GM06990 (cell line): ENCODE results near the gene NCEH1.

Experiments used
- DNase-seq: peaks from one replicate; pipeline ENCODE4 v3.0.0-alpha.2; 2011; ENCODE audit not compliant: insufficient read length; ENCODE audit errors: extremely low read depth
- H3K27me3 ChIP-seq: replicated peaks from 2 replicates; pipeline ENCODE4 v1.6.0; 2011; ENCODE audit warnings: low read length; ENCODE audit not compliant: control insufficient read depth, insufficient read depth
- H3K36me3 ChIP-seq: 2 replicates; pipeline ENCODE4 v1.5.1; 2011; ENCODE audit warnings: low read length; ENCODE audit not compliant: control insufficient read depth, insufficient read depth
- H3K4me3 ChIP-seq: replicated peaks from 2 replicates; pipeline ENCODE4 v1.5.1; 2011; ENCODE audit warnings: low read depth, mild to moderate bottlenecking, control low read depth, low read length
- TF ChIP-seq, protein P1 (sequence below): IDR thresholded peaks from 2 replicates; pipeline ENCODE4 v1.5.1; 2011; ENCODE audit warnings: low read length, control low read depth, mild to moderate bottlenecking, inconsistent platforms; ENCODE audit not compliant: insufficient read depth, poor library complexity, severe bottlenecking

NCEH1 gene

DNA sequence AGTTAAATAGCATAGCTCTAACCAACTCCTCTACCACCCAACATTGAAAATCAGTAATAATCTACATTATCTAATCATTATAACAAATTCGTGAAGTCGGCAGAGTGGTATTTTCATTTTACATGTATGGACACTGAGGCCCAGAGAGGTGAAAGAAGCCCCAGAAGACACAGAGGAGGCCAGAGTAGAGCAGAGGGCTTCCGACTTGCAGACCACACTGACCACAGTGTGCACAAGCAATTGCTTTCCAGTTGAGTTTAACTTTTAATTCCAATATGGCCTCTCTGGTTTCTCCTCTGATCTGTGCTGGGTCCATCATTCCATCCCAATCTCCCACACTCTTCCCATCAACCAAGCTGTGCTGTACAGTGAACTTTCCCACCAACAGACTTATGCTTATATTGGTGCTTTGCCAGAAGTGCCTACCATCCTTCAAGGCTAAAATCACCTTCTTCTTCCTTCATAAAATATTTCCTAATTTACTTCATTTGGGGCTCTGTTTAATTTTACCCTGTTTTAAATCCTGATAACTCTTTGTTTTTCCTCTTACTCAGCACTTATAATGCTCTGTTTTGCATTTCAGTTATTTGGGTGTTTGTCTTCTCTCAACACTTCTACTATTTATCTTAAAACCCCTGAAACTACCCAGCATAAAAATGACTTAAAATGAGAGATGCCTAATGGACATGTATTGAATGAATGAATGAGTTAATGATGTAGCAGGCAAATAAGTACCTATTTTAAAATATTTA, 105.8 kb downstream of the NCEH1 start:
- TF ChIP-seq, protein P1, sequence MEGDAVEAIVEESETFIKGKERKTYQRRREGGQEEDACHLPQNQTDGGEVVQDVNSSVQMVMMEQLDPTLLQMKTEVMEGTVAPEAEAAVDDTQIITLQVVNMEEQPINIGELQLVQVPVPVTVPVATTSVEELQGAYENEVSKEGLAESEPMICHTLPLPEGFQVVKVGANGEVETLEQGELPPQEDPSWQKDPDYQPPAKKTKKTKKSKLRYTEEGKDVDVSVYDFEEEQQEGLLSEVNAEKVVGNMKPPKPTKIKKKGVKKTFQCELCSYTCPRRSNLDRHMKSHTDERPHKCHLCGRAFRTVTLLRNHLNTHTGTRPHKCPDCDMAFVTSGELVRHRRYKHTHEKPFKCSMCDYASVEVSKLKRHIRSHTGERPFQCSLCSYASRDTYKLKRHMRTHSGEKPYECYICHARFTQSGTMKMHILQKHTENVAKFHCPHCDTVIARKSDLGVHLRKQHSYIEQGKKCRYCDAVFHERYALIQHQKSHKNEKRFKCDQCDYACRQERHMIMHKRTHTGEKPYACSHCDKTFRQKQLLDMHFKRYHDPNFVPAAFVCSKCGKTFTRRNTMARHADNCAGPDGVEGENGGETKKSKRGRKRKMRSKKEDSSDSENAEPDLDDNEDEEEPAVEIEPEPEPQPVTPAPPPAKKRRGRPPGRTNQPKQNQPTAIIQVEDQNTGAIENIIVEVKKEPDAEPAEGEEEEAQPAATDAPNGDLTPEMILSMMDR = no peak
- DNase-seq = no peak
- Histone ChIP-seq H3K36me3 (no peaks in the 10 kb centered on the region), H3K27me3 (no peaks in the 10 kb centered on the region), H3K4me3 (no peak overlapping the region)

DNA sequence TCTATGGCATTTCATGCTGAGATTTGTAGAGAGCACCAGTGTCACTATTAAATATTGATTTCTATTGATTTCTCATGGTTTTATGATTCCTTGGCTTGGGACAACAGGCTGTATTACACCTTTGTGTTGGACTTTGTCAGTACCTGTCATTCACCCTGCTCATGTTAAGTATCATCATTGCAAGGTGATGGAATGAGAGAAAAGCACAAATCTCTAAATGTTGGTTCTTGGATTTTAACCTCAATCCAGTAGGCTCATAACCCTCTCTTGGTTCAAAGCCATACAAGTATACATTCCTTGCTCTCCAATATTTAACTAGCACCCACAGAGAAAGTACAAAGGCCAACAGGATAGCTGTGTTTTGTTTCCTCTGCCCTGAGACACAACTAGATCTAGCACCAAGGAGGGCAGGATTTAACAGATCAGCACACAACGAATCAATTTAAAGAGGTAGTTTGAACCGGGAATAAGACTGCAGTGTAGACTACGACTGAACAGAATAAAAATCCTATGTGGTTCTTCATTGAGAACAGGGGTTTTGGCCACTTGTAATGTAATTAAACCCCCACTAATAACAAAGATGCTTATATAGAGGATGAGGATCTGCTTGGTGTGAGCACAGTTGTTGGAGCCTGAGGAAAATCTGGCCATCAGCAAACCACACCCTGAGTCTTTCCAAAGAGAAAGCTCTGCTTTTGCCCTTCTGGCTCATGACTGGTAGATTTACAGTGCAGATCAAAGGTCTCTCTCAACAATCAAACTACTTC, 109.6 kb downstream of the NCEH1 start:
- Histone ChIP-seq H3K36me3 (no peaks in the 10 kb centered on the region), H3K27me3 (no peaks in the 10 kb centered on the region), H3K4me3 (no peak overlapping the region)
- DNase-seq = no peak
- TF ChIP-seq, protein P1 = no peak

DNA sequence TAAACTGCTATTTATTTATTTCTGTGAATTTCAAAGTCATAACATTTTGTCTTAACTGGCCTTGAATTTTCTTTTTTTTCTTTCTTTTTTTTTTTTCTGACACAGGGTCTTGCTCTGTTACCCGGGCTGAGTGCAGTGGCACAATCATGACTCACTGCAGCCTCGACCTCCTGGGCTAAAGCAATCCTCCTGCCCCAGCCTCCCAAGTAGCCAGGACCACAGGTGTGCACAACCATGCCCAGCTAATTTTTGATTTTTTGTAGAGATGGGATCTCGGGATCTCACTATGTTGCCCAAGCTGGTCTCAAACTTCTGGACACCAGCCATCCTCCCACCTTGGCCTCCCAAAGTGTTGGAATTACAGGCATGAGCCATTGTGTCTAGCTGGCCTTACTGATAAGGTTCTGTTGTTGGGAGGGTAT, 110.2 kb downstream of the NCEH1 start:
- H3K36me3 ChIP-seq = no peaks in the 10 kb centered on the region
- H3K27me3 ChIP-seq = no peaks in the 10 kb centered on the region
- H3K4me3 ChIP-seq = no peak overlapping the region
- TF ChIP-seq, protein P1 = no peak
- no peak for DNase-seq

DNA sequence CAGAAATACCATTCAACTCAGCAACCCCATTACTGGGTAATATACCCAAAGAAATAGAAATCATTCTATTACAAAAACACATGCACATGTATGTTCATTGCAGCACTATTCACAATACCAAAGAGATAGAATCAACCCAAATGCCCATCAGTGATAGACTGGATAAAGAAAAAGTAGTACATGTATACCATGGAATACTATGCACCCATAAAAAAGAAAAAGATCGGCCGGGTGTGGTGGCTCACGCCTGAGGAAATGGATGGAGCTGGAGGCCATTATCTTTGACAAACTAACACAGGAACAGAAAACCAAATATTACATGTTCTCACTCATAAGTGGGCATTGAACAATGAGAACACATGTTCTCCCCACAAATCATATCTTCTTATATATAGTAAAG, 112.0 kb downstream of the NCEH1 start:
- DNase-seq = no peak
- Histone ChIP-seq H3K27me3 (no peaks in the 10 kb centered on the region), H3K36me3 (no peaks in the 10 kb centered on the region), H3K4me3 (no peak overlapping the region)
- TF ChIP-seq, protein P1 = no peak

DNA sequence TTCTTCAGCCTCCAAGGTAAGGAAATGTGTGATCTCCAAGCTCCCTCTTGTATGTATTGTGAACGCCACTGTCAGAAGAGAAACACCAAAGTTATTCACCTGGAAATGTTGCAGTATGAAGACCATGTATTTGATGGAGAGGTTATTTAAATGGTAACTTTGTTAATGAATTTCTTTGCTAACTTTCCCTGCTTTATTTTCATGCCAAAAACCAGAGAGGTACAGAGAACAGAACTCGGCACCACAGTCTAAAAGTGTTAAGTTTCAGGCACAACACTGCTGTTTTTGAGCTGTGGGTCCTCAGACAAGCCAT, 114.5 kb downstream of the NCEH1 start:
- Histone ChIP-seq H3K4me3 (no peak overlapping the region), H3K27me3 (no peaks in the 10 kb centered on the region), H3K36me3 (no peaks in the 10 kb centered on the region)
- no peak for DNase-seq
- TF ChIP-seq, protein P1 = no peak
